ENCODE results near the gene ITPK1. TPM values are rescaled to one million over a fixed set of nuclear protein-coding genes. Genes with fewer than 3 reads are reported as not detected.

The ITPK1 gene
- total RNA-seq, 1 experiment from 2014 or later: 66.2 TPM

GRCh38 chr14:93109572-93110481, 5.9 kb downstream of the ITPK1 start:
- ATAC-seq (no peak), DNase-seq (no peak)
- POLR2A ChIA-PET (ENCODE audit: unreplicated experiment): no interaction called here
- Histone ChIP-seq H3K27me3 (ENCODE audit: low read length) (no peaks in the 10 kb centered on the region), H3K9ac (ENCODE audit: low read length) (no peak overlapping the region), H2AFZ (ENCODE audit: low read length) (no peak overlapping the region), H3F3A (ENCODE audit: low read length, unreplicated experiment) (no peaks in the 10 kb centered on the region), H3K4me2 (ENCODE audit: low read length) (no peak overlapping the region), H3K36me3 (ENCODE audit: low read depth, low read length) (no peaks in the 10 kb centered on the region), H3K9me3 (ENCODE audit: low read length) (no peaks in the 10 kb centered on the region), H3K79me2 (ENCODE audit: low read length) (peaks cover 95% of the 10 kb centered on the region), H3K9me2 (replicated peaks; ENCODE audit: low read length) (no peaks in the 10 kb centered on the region), H3K4me1 (ENCODE audit: insufficient read depth, low read length) (peaks cover 28% of the 10 kb centered on the region), H3K4me3 (ENCODE audit: low read length) (no peak overlapping the region), H4K20me1 (ENCODE audit: low read length) (no peaks in the 10 kb centered on the region), H3K27ac (ENCODE audit: low read length) (no peak overlapping the region)
- intact Hi-C loops (cut with micrococcal nuclease): loop anchor here (10.0 kb wide), 1 partner anchor 65 kb away; no protein-coding TSS in a partner anchor
- BruUV-seq (replicated peaks): no TSS peak
- CTCF ChIA-PET: no interaction called here
- TF ChIP-seq CTCF (conservative IDR thresholded peaks at IDR 0.05; ENCODE audit: low read depth, low read length) (no peak), EZH2phosphoT487 (IDR thresholded peaks at IDR 0.05; ENCODE audit: borderline replicate concordance, low read length) (no peak), EZH2 (IDR thresholded peaks at IDR 0.05; ENCODE audit: low read length, unreplicated experiment) (no peak)

GRCh38 chr14:93108105-93108504, 7.6 kb downstream of the ITPK1 start:
- intact Hi-C loops (cut with micrococcal nuclease): no loop called here
- Histone ChIP-seq H3K9me3 (ENCODE audit: low read length) (no peaks in the 10 kb centered on the region), H3F3A (ENCODE audit: low read length, unreplicated experiment) (no peaks in the 10 kb centered on the region), H2AFZ (ENCODE audit: low read length) (no peak overlapping the region), H3K4me1 (ENCODE audit: insufficient read depth, low read length) (peaks cover 24% of the 10 kb centered on the region), H3K4me3 (ENCODE audit: low read length) (no peak overlapping the region), H4K20me1 (ENCODE audit: low read length) (no peaks in the 10 kb centered on the region), H3K9ac (ENCODE audit: low read length) (no peak overlapping the region), H3K9me2 (replicated peaks; ENCODE audit: low read length) (no peaks in the 10 kb centered on the region), H3K27me3 (ENCODE audit: low read length) (no peaks in the 10 kb centered on the region), H3K4me2 (ENCODE audit: low read length) (no peak overlapping the region), H3K36me3 (ENCODE audit: low read depth, low read length) (no peaks in the 10 kb centered on the region), H3K27ac (ENCODE audit: low read length) (no peak overlapping the region), H3K79me2 (ENCODE audit: low read length) (peaks cover 95% of the 10 kb centered on the region)
- TF ChIP-seq CTCF (conservative IDR thresholded peaks at IDR 0.05; ENCODE audit: low read depth, low read length) (no peak), EZH2 (IDR thresholded peaks at IDR 0.05; ENCODE audit: low read length, unreplicated experiment) (no peak), EZH2phosphoT487 (IDR thresholded peaks at IDR 0.05; ENCODE audit: borderline replicate concordance, low read length) (no peak)
- no peak for DNase-seq
- CTCF ChIA-PET: no interaction called here
- POLR2A ChIA-PET (ENCODE audit: unreplicated experiment): interaction anchor here (0.6 kb wide), 1 partner anchor 63 kb away, joined by 3 read pairs; no protein-coding TSS in a partner anchor
- ATAC-seq: no peak
- BruUV-seq (replicated peaks): no TSS peak

GRCh38 chr14:93107453-93107852, 8.3 kb downstream of the ITPK1 start:
- peaks cover 90% of the 10 kb centered on the region for H3K79me2 ChIP-seq (ENCODE audit: low read length)

More at GRCh38 chr14:93107453-93107852, 8.3 kb downstream of the ITPK1 start:
- ATAC-seq (no peak), DNase-seq (no peak)
- Histone ChIP-seq H3F3A (ENCODE audit: low read length, unreplicated experiment) (no peaks in the 10 kb centered on the region), H3K27ac (ENCODE audit: low read length) (no peak overlapping the region), H3K4me2 (ENCODE audit: low read length) (no peak overlapping the region), H4K20me1 (ENCODE audit: low read length) (no peaks in the 10 kb centered on the region), H3K9me2 (replicated peaks; ENCODE audit: low read length) (no peaks in the 10 kb centered on the region), H3K4me3 (ENCODE audit: low read length) (no peak overlapping the region), H3K9ac (ENCODE audit: low read length) (no peak overlapping the region), H3K4me1 (ENCODE audit: insufficient read depth, low read length) (peaks cover 21% of the 10 kb centered on the region), H3K9me3 (ENCODE audit: low read length) (no peaks in the 10 kb centered on the region), H3K36me3 (ENCODE audit: low read depth, low read length) (no peaks in the 10 kb centered on the region), H2AFZ (ENCODE audit: low read length) (no peak overlapping the region), H3K27me3 (ENCODE audit: low read length) (no peaks in the 10 kb centered on the region)
- ChIA-PET CTCF (no interaction called here), POLR2A (ENCODE audit: unreplicated experiment) (interaction anchor here (0.6 kb wide), 1 partner anchor 64 kb away, joined by 3 read pairs; no protein-coding TSS in a partner anchor)
- TF ChIP-seq CTCF (conservative IDR thresholded peaks at IDR 0.05; ENCODE audit: low read depth, low read length): no peak
- TF ChIP-seq EZH2 (IDR thresholded peaks at IDR 0.05; ENCODE audit: low read length, unreplicated experiment): no peak
- TF ChIP-seq EZH2phosphoT487 (IDR thresholded peaks at IDR 0.05; ENCODE audit: borderline replicate concordance, low read length): no peak
- BruUV-seq (replicated peaks): no TSS peak
- intact Hi-C loops (cut with micrococcal nuclease): no loop called here

Measured in PC-3 (cell line).